K562 (cell line): ENCODE data around the gene FGGY. TPM values are rescaled to one million over a fixed set of nuclear protein-coding genes. Genes with fewer than 3 reads are reported as not detected.

Experiments
- BRF2 ChIP-seq: IDR thresholded peaks from 3 replicates; pipeline ENCODE4 v1.6.1; 2011; ENCODE audit warnings: borderline replicate concordance, mild to moderate bottlenecking; ENCODE audit not compliant: insufficient read length, insufficient read depth
- FOXJ3 ChIP-seq: sonication (generic); formaldehyde crosslinking; IDR thresholded peaks from 2 replicates; pipeline ENCODE4 v1.4.0; 2020; ENCODE audit warnings: mild to moderate bottlenecking, missing genetic modification reagents
- NELFE ChIP-seq: IDR thresholded peaks from 2 replicates; pipeline ENCODE4 v1.6.1; 2011; ENCODE audit warnings: mild to moderate bottlenecking; ENCODE audit not compliant: insufficient read depth, insufficient read length
- NFE2 ChIP-seq: IDR thresholded peaks from 2 replicates; pipeline ENCODE4 v1.6.1; 2014; ENCODE audit warnings: antibody characterized with exemption, low read depth
- RERE ChIP-seq: sonication (generic); formaldehyde crosslinking; IDR thresholded peaks from 2 replicates; pipeline ENCODE4 v1.8.0; 2023; ENCODE audit warnings: missing genetic modification reagents, mild to moderate bottlenecking, borderline replicate concordance
- ZNF324 ChIP-seq: fragments of 250-450 bp; sonication (Bioruptor Pico); IDR thresholded peaks from 2 replicates; pipeline ENCODE4 v1.4.0; 2020; ENCODE audit warnings: mild to moderate bottlenecking
- polyA plus RNA-seq, 8 experiments: library from polyadenylated mRNA; depleted of rRNA in 4 of 8; stranded (reverse) in 5 of 8; unstranded in 3 of 8; fragments of >200 nt; fragmentation: Nextera tagmentation in 2 of 8; fragmentation: Illumina TruSeq in 1 of 8; extraction: Ambion mirVana in 2 of 8; extraction: Trizol in 1 of 8; gene quantifications; 2 replicates each; pipeline versions ENCODE4 v1.2.1 to v1.2.3, GENCODE V29; 2011 to 2014; ENCODE audit warnings: inconsistent platforms in 1 of 8, missing spikeins in 1 of 8
- total RNA-seq, 7 experiments: library from RNA; depleted of rRNA in 6 of 7; stranded (reverse); fragments of >200 nt in 6 of 7; fragmentation: Illumina TruSeq in 2 of 7; extraction: Trizol in 2 of 7; gene quantifications; 2 replicates each; pipeline versions ENCODE4 v1.2.1 to v1.2.3, GENCODE V29; 2011 to 2021; ENCODE audit warnings: low replicate concordance in 1 of 7

FGGY gene
- total and polyA plus RNA-seq, 9 of the 15 experiments (the other 6 are each of a cell fraction or from before 2014, with no cell fraction given), result 9.7 to 19.2 (median 12.6) TPM

- TF ChIP-seq RERE (CRISPR knock-in tag) (no peak), NELFE (no peak), ZNF324 (no peak), BRF2 (no peak), FOXJ3 (CRISPR knock-in tag) (no peak), NFE2 (no peak)
Observed at GRCh38 chr1:59414406-59415133, 117.7 kb downstream of the FGGY start (continued).
